Gastrocnemius medialis (tissue), 4 donors: ENCODE measurements around the gene MTG2.

Experiments
- CTCF ChIP-seq, 5 experiments: fragments of 450-650 bp in 3 of 5; fragments of 200-600 bp in 2 of 5; sonication (generic) in 2 of 5; IDR thresholded peaks in 4 of 5; conservative IDR thresholded peaks in 1 of 5; 1 replicate in 4 of 5; 2 replicates in 1 of 5; pipeline ENCODE4 v1.5.1; 2016 to 2019; ENCODE audit warnings: antibody characterized with exemption in 5 of 5, mild to moderate bottlenecking in 3 of 5, moderate library complexity in 3 of 5
- POLR2A ChIP-seq, 2 donors: fragments of 450-650 bp; IDR thresholded peaks; one replicate each; pipeline ENCODE4 v1.6.1; 2017; ENCODE audit warnings: antibody characterized with exemption in 2 of 2, mild to moderate bottlenecking in 2 of 2, moderate library complexity in 2 of 2

GRCh38 chr20:62179162-62179504 lies 3.7 kb upstream of the MTG2 start:
- no peak for TF ChIP-seq CTCF (IDR thresholded peaks at IDR 0.05 in 4 of 5, conservative IDR thresholded peaks at IDR 0.05 in 1 of 5)
- no peak for TF ChIP-seq POLR2A (IDR thresholded peaks at IDR 0.05)
